Spinal cord (tissue), 4 donors: ENCODE results near the gene PAK2. TPM values are rescaled to one million over a fixed set of nuclear protein-coding genes. Genes with fewer than 3 reads are reported as not detected.

Experiments
- polyA plus RNA-seq, 2 donors: library from polyadenylated mRNA; unstranded; fragments of 120-200 nt; gene quantifications; one replicate each; pipeline ENCODE4 v1.2.1, GENCODE V29; 2013; ENCODE audit not compliant: insufficient read length in 2 of 2
- small RNA-seq: library from RNA; depleted of rRNA; stranded (forward); fragments of <200 nt; gene quantifications from one replicate; pipeline ENCODE3, GENCODE V24; 2014; ENCODE audit warnings: low replicate concordance
- total RNA-seq, 2 donors: library from RNA; depleted of rRNA in 1 of 2; stranded (reverse); fragments of 120-200 nt in 1 of 2; fragments of >200 nt in 1 of 2; gene quantifications; one replicate each; pipeline versions ENCODE4 v1.2.3 to v1.2.4, GENCODE V29; 2013 to 2014

PAK2 gene
- total and polyA plus RNA-seq, 4 donors, result 36.9 to 82.5 (median 57.5) TPM

Small RNA genes lying within 50 kb of the gene (small RNA-seq; reads per million reads assigned to genes)
- not detected for gene RNU4-89P
- not detected for gene RNU6-42P
- not detected for gene RNU6-646P

Other genes starting within 250 kb of the PAK2 start
- gene RNF168, start 236.1 kb upstream of the PAK2 start, total RNA-seq, result 10 to 100 TPM; 19.4 to 20.6 TPM
- 10 to 100 TPM; 13.2 to 13.5 TPM for gene RNF168, start 236.1 kb upstream of the PAK2 start, polyA plus RNA-seq
- gene SMCO1, start 224.5 kb upstream of the PAK2 start, total RNA-seq, result not detected
- gene SMCO1, start 224.5 kb upstream of the PAK2 start, polyA plus RNA-seq, result under 1 TPM in 1 of 2 donors, not detected in 1; 0.23 TPM
- 1 to 10 TPM; 5.9 to 10.0 TPM for gene WDR53, start 171.3 kb upstream of the PAK2 start, total RNA-seq
- gene WDR53, start 171.3 kb upstream of the PAK2 start, polyA plus RNA-seq, result 10 to 100 TPM; 11.5 to 16.8 TPM
- gene FBXO45, start 171.2 kb upstream of the PAK2 start, total RNA-seq, result 10 to 100 TPM; 12.6 to 31.3 TPM
- gene FBXO45, start 171.2 kb upstream of the PAK2 start, polyA plus RNA-seq, result 10 to 100 TPM; 21.7 to 26.0 TPM
- gene NRROS, start 100.2 kb upstream of the PAK2 start, total RNA-seq, result 1 to 10 TPM; 3.0 to 3.2 TPM
- gene NRROS, start 100.2 kb upstream of the PAK2 start, polyA plus RNA-seq, result 1 to 10 TPM; 3.4 to 4.3 TPM
- gene CEP19, start 27.6 kb upstream of the PAK2 start, total RNA-seq, result 1 to 10 TPM; 5.8 to 9.4 TPM
- gene CEP19, start 27.6 kb upstream of the PAK2 start, polyA plus RNA-seq, result 10 to 100 TPM; 11.2 to 11.7 TPM
- 10 to 100 TPM; 40.6 to 55.6 TPM for gene PIGX, start 27.5 kb upstream of the PAK2 start, total RNA-seq
- 10 to 100 TPM; 46.9 to 52.5 TPM for gene PIGX, start 27.5 kb upstream of the PAK2 start, polyA plus RNA-seq
- 10 to 100 TPM; 41.8 to 64.9 TPM for gene SENP5, start 128.1 kb downstream of the PAK2 start, total RNA-seq
- 10 to 100 TPM; 29.0 to 38.4 TPM for gene SENP5, start 128.1 kb downstream of the PAK2 start, polyA plus RNA-seq
- 10 to 100 TPM; 53.3 to 67.1 TPM for gene NCBP2, start 202.7 kb downstream of the PAK2 start, total RNA-seq
- gene NCBP2, start 202.7 kb downstream of the PAK2 start, polyA plus RNA-seq, result 100 to 1,000 TPM; 121 to 143 TPM
- gene PIGZ, start 229.0 kb downstream of the PAK2 start, total RNA-seq, result 1 to 10 TPM; 3.0 to 4.6 TPM
- 10 to 100 TPM in 1 of 2 donors, 1 to 10 TPM in 1; 9.1 to 15.0 TPM for gene PIGZ, start 229.0 kb downstream of the PAK2 start, polyA plus RNA-seq